Measurements from ENCODE around the gene IQCM.
"Not testable (repeated sequence)": the region's sequence is repeated elsewhere in the genome, so short reads cannot be mapped to it uniquely, and the experiment has no call there.

The IQCM gene

DNA sequence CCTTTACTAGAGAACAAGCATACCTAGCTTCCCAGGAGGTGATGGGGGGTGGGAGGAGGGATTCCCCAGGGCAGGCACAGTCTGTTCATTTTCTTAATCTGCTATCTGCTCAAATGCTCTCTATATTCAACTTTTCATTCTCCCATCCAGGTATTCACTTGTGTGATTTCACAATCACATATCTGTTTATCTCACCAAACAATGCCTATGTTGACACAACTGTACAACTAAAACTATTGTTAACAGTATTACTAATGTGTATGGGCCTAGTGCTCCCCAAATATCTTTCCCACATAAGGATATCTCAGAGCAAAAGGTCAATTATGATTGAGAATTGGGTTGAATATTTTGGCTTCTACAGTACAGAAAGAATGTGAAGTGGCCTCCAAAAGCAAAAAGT is 210.8 kb downstream of the IQCM start:
- in situ Hi-C loops (cut with MboI; ENCODE audit: low sequenced_read_pairs) = no loop called here

DNA sequence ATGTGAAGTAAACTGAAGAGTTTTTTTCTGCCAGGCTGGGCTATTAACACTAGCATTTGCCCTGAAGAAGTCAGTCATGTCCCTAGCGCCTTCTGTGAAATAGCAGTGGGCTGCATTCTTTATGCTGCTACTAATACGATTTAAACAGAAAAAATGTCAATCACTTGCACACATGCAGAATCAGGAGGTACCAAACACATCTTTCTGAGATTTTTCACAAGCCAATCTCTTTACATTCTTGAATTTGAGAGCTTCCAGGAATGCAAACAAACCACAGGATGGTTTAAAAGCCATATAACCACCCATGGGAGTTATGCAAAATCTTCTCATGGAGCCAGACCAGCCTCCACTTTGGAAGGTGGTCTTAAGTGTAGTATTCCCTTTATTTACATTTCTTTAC is 220.1 kb downstream of the IQCM start:
- in situ Hi-C loops (cut with MboI; ENCODE audit: low sequenced_read_pairs) = no loop called here

DNA sequence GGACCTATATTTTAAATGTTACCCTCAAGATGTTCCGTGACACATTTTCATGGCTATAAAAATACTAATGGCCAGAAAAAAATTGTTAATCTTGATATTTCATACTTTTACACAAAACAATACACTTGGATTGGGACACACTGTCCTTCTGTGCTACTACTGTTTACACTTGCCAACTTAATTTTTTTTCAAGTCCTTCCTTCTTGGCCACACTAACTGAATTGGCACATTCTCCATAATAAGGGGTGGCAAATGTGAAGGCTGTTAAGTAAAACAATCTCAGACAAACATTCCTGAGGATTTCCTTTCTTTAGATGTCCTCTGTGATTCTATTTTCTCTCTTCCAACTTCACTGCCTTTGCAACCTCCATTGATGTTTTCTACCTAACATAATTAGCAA is 225.8 kb downstream of the IQCM start:
- in situ Hi-C loops (cut with MboI; ENCODE audit: low sequenced_read_pairs) = no loop called here

DNA sequence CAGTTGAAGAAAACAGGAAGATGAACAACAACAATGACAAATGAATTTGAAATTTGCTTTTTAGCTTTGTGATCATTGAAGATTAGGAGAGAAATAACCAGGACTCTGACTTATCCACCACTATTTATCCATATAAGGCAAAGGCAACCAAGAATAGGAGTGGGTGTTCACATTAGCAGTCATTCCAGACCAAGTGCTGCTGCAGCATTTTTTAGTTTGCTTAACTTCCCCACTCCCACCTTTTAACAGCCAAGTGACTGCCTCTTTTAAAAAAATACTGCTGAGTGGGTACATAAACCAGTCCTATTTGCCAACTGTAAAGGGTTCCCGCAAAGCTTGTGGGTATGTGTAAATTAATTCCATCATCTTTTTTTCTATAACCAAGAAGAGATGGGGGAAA is 230.9 kb downstream of the IQCM start:
- in situ Hi-C loops (cut with MboI; ENCODE audit: low sequenced_read_pairs) = no loop called here

DNA sequence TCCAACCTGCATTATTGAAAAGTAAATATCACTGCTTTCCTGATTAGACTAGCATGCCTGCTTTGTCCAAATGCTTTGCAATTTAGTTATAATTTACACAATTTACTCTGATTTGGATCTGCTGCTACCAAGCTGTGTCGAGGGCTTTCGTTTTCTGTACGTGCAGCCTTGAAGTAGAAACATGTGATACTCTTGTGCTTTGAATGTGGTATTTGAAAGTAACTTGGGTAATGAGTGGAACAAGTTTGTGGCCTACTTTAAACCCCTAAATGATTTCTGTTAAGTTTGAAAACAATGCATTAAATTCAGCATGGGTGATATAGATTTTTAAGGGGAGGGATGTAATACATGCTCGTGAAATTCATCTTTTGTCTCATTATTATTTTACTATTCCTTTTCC is 240.7 kb downstream of the IQCM start:
- in situ Hi-C loops (cut with MboI; ENCODE audit: low sequenced_read_pairs) = no loop called here

DNA sequence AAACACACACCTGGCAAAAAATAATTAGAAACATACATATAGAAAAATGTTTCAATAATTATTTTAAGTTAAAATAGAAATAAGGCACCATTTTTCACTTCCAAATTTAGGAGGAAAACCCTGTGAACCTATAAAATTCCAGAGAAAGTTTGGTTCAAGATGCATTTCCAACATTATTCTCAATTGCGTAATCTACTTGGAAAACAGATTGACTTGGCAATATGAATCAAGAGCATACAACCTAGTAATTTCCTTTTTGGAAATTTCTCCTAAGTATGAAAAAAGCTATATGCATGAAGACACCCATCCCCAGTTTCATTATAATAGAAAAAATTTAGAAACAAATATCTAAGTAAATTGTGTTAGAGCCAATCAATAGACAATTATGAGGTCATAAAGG is 242.9 kb downstream of the IQCM start:
- in situ Hi-C loops (cut with MboI; ENCODE audit: low sequenced_read_pairs) = no loop called here

DNA sequence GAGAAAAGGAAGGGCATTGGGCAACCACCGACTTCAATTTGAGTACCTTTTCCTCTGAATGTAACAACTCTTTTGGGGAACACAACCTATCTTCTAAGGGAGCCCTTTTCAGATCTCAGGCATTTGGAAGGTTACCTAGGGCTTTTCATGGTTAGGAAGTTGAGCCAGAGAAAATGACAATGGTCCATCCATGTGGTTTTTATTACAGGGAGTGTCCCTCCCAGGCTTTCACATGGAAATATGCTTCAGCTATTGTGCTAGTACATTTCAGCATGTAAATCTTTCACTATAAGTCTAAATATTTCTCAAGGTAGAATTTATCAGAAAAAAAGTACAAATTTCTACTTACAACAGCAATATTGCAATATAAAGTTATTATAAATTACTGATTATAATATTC is 259.8 kb downstream of the IQCM start:
- in situ Hi-C loops (cut with MboI; ENCODE audit: low sequenced_read_pairs) = no loop called here

DNA sequence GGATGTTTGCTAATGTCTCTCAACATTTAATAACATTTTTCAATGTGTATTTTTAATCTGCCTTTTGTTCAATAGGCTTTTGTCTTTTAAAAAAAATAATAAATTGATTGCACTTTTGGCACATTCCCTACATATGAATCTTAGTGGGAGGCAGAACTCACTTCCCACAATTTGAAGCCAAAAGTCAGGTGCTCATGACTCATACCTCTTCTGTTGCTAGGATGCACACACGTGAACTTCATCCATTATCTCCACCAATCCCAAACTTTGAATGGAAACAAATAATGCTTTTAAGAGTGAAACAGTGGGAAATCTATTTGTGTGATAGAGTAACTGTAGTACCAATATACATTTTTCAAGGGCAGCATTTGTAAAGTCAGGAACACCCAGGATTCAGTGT is 260.5 kb downstream of the IQCM start:
- in situ Hi-C loops (cut with MboI; ENCODE audit: low sequenced_read_pairs) = no loop called here

DNA sequence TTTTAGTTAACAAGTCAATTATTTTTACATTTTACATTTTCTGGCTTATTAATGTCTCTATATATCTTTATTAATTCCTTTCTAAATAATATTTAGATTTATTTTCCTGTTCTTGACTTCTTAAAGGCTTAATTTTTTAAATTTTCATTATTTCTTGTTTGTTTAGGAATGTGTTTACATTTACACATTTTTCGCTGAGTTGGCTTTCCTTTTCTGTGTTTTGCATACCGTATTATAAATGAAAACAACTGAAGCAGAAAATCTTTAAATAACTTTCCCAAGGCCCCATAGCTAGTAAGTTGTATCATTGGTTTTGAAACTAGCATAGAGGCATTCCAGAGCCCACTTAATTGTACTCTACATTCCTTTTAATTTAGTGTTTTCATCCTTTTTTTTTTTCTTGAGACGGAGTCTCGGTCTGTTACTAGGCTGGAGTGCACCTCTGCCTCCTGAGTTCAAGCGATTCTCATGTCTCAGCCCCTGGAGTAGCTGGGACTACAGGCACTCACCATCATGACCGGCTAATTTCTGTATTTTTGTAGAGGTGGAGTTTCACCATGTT is 261.6 kb downstream of the IQCM start:
- in situ Hi-C loops (cut with MboI; ENCODE audit: low sequenced_read_pairs) = no loop called here

DNA sequence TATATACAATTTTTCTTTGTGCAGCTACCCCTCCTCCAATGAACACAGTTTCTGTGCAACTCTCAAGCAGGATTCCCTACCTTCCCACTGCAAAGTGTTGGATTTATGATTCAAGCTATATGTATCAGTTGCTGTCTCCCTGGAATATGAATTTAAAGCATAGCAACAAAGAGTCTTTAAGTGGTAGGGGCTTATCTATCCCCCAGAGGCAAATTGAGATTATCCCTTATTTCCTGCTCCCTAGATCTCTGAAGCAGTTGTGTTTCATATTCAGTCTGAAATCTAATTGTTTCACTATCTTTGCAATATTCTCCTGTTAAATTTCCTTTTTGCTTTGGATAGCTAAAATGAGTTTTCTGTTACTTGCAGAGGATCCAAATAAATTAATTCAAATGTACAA is 263.0 kb downstream of the IQCM start:
- in situ Hi-C loops (cut with MboI; ENCODE audit: low sequenced_read_pairs) = no loop called here

DNA sequence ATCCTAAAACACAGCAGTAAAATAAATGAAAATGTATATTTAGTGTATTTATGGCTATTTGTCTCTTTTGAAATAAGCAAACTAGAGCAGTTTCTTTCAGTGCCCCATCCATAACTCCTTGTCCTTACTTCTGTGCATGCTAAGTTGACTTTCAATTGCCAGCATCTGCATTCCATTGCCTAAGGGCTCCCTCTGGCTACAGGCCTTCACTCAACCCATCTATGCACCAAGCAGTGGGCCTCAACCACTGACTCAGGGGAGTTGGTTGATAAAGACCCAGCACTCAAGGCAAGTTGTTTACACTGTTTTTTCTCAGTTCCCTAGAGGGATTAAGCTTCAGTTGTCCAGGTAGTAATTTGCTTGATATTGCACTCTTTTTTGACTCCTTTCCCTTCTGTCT is 265.7 kb downstream of the IQCM start:
- in situ Hi-C loops (cut with MboI; ENCODE audit: low sequenced_read_pairs) = no loop called here

DNA sequence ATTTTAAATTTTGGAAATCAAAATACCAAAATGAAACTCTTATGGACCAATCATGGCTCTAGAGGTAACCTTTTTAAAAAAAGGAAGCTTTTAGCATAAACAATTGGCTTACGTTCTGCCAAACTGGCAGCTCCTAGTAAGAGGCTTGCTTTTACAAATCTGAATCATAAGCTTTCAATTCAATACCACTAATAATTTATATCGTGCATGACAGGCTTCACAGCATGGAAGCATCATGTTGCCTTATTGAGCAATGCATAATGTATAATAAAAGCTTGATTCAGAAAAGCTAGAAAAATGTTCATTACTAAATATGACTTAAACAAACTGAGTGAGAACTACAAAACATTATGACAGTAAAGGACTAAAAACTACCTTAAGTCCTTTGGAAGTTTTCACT is 280.9 kb downstream of the IQCM start:
- in situ Hi-C loops (cut with MboI; ENCODE audit: low sequenced_read_pairs) = no loop called here

DNA sequence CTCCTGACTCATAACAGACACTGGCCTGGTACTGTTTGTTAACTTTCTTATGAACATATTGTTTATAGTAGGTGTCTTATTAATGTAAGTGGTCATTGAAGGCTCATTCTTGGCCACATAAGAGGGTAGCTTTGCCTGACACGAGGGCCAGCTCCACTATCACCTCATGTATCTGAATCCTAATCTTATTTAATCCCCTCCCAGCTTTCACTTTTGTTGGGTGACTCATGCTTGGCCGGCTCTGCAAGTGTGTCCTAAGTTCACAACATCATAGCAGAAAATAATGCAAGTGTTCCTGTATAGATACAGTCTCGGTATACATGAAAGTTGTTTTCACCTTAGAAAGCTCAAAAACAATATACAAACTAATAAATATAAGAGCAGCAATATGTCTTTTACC is 283.8 kb downstream of the IQCM start:
- in situ Hi-C loops (cut with MboI; ENCODE audit: low sequenced_read_pairs) = no loop called here

DNA sequence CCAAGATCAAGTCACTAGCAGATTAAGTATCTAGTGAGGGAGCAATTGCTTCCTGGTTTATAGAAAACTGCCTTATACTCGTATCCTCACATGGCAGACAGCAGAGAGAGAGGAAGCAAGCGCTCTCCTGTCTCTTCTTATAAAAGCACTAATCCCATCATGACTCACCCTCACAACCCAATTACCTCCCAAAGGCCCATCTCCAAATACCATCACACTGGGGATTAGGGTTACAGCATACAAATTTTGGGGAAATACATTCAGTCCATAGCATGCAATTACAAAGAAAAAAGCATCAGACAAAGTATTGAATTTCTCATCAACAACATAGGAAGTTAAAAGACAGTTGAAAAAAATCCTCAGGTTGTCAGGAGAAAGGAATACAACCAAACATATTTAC is 292.6 kb downstream of the IQCM start:
- in situ Hi-C loops (cut with MboI; ENCODE audit: low sequenced_read_pairs) = no loop called here

DNA sequence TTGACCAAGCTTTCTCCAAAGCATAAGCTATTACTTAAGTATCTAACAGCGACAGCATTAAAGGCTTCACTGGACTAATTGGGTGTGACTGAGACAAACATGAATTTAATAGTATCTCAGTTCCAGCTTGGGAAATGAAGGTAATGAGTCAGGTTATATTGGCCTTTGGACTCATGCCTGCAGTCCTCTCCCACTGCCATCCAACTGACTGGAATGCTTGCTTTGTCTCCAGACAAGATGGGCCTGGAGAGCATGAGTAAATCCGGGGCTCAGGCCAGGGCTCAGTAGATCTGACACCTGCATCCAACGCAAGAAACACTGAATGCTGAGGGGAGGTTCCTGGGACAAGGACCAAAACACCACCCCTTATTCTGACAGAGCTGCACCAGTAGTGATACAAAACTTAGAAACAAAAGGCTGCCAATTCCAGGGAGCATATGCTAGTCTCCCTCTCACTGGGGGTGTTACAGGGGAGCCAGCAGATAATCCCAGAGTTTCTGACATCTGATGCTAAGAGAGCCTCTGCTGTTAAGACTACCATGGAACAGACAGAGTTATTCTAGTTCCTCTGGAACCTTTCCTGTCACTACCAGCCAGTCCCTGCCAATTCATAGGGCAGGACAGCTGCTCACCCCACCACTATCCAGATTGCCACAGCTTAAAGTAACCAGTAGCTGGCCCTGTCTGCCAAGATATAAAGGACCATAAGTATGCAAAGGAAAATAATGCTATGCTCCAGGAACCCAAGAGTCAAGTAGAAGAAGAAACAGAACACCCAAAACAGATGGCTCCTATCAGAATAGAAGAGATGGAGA is 293.8 kb downstream of the IQCM start:
- in situ Hi-C loops (cut with MboI; ENCODE audit: low sequenced_read_pairs) = no loop called here

DNA sequence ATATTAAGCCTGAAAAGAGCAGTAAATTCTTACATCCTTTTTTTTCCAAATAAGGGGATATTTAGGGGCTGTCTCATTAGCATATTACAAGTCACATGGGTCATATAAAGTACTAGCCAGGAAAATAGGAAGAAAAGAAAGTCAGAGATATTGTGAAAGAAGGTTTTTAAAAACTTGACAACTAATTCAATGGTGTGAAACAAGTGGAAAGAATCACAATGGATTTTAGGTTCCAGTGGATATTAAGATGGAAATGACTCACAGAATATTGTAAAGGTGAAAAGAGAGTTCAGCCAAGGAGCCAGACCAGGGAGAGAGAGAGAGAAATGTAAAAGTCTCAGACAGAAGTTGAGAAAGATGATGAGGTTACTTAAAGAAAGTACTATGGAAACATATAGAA is 297.2 kb downstream of the IQCM start:
- in situ Hi-C loops (cut with MboI; ENCODE audit: low sequenced_read_pairs) = no loop called here

DNA sequence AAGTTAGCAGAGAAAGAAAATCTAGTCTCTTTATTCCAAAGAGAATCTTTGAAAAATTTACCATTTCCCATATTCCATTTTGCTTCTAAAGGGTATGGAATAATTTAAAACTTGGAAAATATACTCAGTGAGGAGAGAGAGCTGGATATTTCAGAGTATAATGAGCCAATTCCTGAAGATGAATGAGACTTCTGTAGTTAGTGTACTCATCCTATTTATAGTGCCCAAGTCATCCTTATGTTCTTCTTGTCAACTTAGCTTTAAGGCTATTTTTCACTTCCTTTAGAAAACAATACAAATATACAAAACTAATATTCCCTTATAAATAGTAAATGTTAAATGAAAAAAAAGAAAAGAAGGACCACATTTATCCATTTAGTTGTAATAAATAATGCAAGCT is 302.6 kb downstream of the IQCM start:
- in situ Hi-C loops (cut with MboI; ENCODE audit: low sequenced_read_pairs) = no loop called here

DNA sequence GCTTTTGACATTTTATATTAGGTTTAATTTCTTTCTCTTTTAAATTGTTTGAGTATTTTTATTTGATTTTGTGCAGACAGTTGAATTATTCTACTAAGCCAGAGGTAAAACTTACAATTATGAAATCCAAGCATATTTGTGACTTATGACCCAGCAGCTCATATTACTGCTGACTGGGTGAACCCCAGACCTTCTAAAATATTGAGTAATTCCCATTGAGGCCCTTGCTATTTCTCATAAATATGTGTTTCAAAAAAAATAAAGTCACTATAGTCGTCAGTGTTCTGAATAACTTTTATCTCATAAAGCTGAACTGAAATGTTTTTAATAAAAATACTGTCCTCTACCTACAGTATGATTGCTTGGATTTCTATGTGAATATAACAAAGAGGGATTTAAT is 303.1 kb downstream of the IQCM start:
- in situ Hi-C loops (cut with MboI; ENCODE audit: low sequenced_read_pairs) = no loop called here

DNA sequence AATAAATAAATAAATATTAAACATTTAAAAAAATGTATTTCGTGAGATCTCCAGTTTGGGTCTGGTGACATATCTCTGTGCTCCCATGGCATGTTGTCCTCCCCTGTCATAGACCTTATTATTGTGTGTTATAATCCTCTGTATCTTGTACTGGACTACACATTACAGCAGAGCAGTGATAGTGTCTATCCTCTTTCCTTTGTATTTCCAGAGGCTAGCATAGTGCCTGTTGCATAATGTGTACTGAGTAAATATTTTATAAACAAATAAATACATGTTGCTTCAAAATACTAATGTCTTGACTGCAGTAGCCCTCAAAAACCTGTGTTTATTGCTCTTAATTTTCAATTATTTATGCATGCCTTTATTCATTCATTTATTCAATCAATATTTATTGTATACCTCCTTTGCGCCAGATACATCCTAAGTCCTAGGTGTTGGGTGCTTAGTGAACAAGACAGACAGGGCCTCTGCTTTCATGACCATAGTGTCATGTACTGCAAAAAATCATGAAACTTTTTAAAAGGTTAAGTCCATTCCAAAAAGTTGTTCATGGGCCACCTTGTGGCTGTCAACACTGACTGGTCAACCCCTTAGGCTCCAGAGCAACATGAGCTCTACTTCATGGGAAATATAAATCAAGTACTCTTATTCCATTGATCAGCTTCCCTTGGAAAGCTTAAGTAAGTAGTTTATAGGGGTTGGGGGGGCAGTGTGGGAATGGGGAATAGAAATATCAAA is 303.9 kb downstream of the IQCM start:
- in situ Hi-C loops (cut with MboI; ENCODE audit: low sequenced_read_pairs) = no loop called here

DNA sequence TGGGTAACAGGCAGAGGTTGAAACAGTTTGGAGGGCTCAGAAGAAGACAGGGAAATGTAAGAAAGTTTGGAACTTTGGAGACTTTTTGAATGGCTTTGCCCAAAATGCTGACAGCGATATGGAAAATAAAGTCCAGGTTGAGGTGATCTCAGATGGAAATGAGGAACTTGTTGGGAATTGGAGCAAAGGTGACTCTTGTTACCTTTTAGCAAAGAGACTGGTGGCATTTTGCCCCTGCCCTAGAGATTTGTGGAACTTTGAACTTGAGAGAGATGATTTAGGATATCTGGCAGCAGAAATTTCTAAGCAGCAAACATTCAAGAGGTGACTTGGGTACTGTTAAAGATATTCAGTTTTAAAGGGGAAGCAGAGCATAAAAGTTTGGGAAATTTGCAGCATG is 308.3 kb downstream of the IQCM start:
- in situ Hi-C loops (cut with MboI; ENCODE audit: low sequenced_read_pairs) = not testable (repeated sequence)

DNA sequence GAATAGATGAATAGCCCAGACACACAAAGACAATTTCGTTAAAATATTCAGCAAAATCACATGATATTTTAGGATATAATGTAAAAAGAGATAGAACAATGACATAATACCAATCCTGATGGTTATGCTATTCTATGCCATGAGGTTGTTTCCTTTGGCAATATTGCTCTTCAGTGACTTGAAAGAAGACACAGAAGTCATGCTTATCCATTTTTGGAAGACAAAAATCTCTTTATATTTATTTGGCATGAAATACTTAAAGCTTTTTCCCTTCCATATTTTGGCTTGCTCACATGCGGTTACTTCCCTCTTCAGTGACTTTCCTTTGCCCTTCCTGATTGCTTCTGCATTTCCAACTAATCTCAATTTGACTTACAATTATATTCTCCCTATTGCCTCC is 314.8 kb downstream of the IQCM start:
- in situ Hi-C loops (cut with MboI; ENCODE audit: low sequenced_read_pairs) = no loop called here

DNA sequence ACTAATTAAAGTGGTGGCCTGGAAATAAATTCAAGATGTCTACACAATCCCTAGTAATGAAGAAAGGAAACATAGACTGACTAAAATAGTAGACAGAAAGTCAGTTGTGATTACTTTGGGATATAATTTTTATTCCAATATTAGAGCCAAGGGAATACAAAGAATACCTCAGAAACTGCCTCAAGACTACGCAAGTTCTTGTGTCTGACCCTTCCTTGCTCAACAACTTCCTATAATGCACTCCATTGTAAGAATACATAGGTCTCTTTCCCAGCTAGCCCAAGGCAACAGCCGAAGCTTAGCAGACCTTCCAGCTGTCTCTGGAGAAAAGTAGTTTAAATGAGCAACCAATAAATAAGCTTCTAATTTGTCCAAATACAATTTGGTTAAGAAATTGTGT is 315.9 kb downstream of the IQCM start:
- in situ Hi-C loops (cut with MboI; ENCODE audit: low sequenced_read_pairs) = no loop called here
